Urinary bladder (tissue), 4 donors: Measurements from ENCODE around the gene BMP8B. TPM values are rescaled to one million over a fixed set of nuclear protein-coding genes. Genes with fewer than 3 reads are reported as not detected.
"Not testable (repeated sequence)": the region's sequence is repeated elsewhere in the genome, so short reads cannot be mapped to it uniquely, and the experiment has no call there.

Experiments used
- DNase-seq: peaks from one replicate; pipeline ENCODE4 v3.0.0-alpha.2; 2015; ENCODE audit errors: extremely low spot score
- H3K27ac ChIP-seq: one replicate; pipeline ENCODE4 v1.5.1; 2013; ENCODE audit warnings: low read depth, mild to moderate bottlenecking, moderate library complexity
- H3K36me3 ChIP-seq: one replicate; pipeline ENCODE4 v1.6.1; 2013; ENCODE audit warnings: mild to moderate bottlenecking, moderate library complexity; ENCODE audit not compliant: insufficient read depth
- H3K4me1 ChIP-seq: one replicate; pipeline ENCODE4 v1.6.1; 2013; ENCODE audit warnings: mild to moderate bottlenecking, moderate library complexity; ENCODE audit not compliant: insufficient read depth
- H3K4me3 ChIP-seq: one replicate; pipeline ENCODE4 v1.5.1; 2013; ENCODE audit warnings: low read depth, low read length
- WGBS: extraction: QIAGEN DNeasy Blood & Tissue Kit; methylation state at CpG from one replicate; pipeline ENCODE4 v1.1.7; 2013; 5-methylcytosine and 5-hydroxymethylcytosine counted together
- polyA plus RNA-seq: library from polyadenylated mRNA; stranded (reverse); fragments of 200-250 nt; gene quantifications from one replicate; pipeline ENCODE4 v1.2.3, GENCODE V29; 2013
- total RNA-seq: library from RNA; depleted of rRNA; stranded (reverse); fragments of >200 nt; gene quantifications from one replicate; pipeline ENCODE4 v1.2.3, GENCODE V29; 2014
- donor health status: healthy with polysubstance abuse.
- donor health status: healthy.

BMP8B gene
- total and polyA plus RNA-seq, 2 donors, result 1.5 to 1.6 TPM

DNA sequence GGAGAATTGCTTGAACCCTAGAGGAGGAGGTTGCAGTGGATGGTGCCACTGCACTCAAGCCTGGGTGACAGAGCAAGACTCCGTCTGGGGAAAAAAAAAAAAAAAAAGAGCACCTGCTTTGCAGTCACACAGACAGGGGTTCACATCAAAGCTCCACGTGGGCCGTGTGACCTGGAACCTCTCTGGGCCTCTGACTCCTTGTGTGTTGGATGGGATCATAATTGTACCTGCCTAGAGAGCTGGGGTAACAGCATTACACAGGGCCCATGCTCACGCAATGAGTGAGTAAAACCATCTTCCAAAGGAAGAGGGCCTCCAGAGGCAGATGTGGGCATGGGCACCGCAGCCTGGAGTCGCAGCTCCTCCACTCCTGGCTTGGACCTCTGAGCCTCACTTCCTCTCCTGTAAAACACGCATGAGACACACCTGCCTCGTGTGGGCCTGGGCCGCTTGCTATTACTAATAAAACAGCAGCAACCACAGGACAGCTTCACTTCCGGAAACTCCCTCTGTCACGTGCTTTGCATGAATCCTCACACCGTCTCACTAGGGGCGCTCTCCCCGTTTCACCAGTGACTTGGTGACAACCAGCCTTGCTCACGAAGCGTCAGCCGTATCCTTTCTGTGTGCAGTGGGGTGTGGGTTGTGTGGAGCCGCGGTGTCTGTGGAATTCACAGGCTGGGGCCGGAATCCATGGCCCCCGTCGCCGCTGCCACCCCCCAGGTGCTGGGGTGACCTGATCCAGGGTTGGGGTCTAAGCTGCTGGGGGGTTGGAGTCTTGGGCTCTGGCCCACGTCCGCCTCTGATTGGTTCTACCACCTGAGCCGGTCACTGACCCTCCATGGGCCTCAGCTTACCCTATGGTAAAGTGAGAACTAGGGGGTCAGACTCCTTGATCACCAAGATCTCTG, 10.4 kb upstream of the BMP8B start:
- H3K4me1 ChIP-seq, H3K36me3 ChIP-seq, H3K27ac ChIP-seq, DNase-seq, H3K4me3 ChIP-seq: not testable (repeated sequence)
- WGBS, result 47% methylated on average over 23 of the region's 26 CpGs

DNA sequence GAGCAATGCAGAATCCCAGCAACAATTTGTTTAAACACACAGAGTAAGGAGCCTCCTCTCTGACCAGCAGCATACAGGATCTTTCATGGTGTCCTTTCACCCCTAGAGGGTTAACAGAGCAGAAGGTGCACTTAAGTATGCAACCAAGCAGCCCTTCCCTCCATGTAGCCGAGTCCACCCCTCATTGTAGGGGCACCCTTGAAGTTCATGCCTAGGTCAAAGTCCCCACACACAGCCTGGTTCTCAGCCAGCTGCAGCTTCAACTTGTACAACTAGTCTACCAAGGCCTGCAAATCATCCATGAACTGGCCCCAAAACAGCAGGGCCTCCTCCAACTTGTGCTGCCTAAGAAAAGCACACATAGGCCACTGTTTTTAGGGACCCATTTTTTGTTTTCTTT, 7.0 kb upstream of the BMP8B start:
- H3K4me3 ChIP-seq, result no peak overlapping the region
- 37% methylated on average over 1 of the region's 1 CpG for WGBS
- H3K4me1 ChIP-seq, result no peaks in the 10 kb centered on the region
- H3K27ac ChIP-seq, result no peak overlapping the region
- H3K36me3 ChIP-seq, result no peaks in the 10 kb centered on the region
- no peak for DNase-seq

DNA sequence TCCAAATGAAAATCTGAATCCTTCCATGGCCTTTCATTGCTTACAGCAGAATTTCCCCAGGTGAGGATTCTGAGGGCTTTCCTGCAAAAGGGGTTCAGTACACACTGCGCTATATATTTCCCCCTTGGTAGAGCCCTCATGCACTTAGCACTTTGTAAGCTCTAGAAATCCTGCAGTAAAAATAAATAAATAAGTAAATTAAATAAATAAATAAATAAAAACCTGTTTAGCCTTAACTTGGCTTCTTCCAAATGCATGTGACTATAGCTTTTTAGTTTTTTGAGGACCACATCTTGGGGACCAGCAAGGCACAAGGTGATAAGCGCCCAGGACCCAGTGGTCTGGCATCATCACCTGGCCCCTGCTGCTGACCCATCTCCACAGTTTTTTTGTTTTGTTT, 3.2 kb upstream of the BMP8B start:
- DNase-seq, result no peak
- no peak overlapping the region for H3K4me3 ChIP-seq
- H3K4me1 ChIP-seq, result no peaks in the 10 kb centered on the region
- H3K36me3 ChIP-seq, result no peaks in the 10 kb centered on the region
- H3K27ac ChIP-seq, result no peak overlapping the region
- 95% methylated on average over 2 of the region's 2 CpGs for WGBS

DNA sequence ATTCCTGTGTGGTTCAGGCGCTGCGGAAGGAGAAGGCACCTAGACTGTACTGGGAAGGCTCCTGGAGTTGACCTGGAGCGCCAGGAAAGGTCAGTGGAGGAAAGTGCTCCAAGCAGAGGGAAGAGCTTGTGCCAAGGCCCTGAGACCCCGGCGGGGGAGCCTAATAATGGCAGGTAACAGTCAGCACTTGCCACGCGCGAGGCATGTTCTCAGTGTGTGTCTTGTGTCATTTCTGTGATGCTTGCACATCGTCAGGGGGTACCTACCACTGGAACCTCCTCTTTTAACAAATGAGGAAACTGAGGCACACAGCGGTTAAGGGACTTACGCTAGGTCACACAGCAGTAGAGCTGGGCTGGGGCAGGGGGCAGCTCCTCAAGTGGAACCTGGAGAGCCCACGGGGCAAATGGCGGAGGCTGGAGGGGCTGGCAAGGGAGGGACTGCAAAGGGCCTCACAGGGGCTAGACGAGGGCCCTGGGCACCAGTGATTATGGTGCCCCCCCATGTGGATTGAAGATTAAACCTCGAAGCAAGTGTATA, 976 bp upstream of the BMP8B start:
- WGBS, result 45% methylated on average over 15 of the region's 15 CpGs
- DNase-seq, result no peak
- Histone ChIP-seq H3K27ac (no peak overlapping the region), H3K36me3 (no peaks in the 10 kb centered on the region), H3K4me3 (no peak overlapping the region), H3K4me1 (no peaks in the 10 kb centered on the region)

DNA sequence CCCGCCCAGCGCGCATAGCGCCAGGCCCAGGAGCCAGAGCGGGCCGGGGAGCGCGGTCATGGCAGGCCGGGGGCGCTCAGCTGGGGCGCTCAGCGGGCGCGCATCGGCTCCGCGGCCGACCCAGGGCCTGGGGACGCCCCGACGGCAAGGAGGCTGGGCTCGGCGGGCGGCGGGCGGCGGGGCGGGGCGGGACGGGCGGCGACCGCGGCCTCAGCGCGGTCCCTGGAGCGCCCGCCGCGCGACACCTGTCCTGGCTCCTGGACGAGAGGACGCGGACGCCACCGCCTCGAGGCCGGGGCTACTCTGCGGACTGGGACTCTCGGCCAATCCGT, 273 bp downstream of the BMP8B start:
- 3% methylated on average over 49 of the region's 51 CpGs for WGBS
- DNase-seq, result no peak
- no peak overlapping the region for H3K27ac ChIP-seq

DNA sequence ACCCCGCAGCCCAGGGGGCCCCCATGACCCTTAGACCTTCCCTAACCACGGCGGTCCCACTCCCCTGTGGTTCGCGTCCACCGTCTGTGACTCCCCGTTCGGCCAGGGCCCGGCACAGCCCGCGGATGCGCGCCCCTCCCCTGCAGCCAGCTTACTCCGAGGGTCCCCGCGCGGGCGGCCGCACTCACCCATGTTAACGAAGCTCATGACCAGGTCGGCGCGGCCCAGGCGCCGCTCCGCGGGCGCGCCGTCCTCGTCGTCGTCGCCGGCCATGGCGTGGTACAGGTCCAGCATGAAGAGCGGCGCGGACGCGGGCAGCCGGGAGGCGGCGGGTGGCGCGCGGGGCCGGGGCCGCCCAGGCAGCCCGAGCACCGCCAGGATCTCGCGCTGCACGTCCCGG, 701 bp downstream of the BMP8B start:
- DNase-seq, H3K27ac ChIP-seq, H3K4me1 ChIP-seq, H3K36me3 ChIP-seq: not testable (repeated sequence)
- 4% methylated on average over 46 of the region's 55 CpGs for WGBS
- peak overlapping the region; percentile 62 for H3K4me3 ChIP-seq

More for the DNA sequence above, 273 bp downstream of the BMP8B start:
- Histone ChIP-seq H3K4me3 (peak overlapping the region; percentile 62), H3K4me1 (no peaks in the 10 kb centered on the region), H3K36me3 (no peaks in the 10 kb centered on the region)

DNA sequence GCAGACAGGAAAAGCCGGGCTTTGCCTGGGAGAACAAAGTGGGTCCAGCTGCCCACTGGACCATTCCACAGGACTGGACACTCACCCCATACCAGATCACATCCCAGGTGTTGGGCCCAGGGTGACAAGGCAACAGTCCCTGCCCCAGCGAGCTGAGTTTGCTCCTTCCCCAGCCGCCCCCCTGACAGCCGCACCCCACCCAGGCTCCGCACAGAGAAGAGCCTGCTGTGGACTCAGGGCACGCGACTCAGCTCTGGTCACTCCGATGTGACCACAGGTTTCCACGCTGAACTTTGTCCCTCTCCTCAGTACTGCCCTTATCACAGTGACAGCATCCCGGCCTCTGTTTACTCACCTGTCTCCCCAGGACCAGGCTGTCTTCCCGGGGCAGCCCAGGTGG, 1.2 kb downstream of the BMP8B start:
- Histone ChIP-seq H3K27ac (no peak overlapping the region), H3K4me1 (no peaks in the 10 kb centered on the region), H3K36me3 (no peaks in the 10 kb centered on the region), H3K4me3 (no peak overlapping the region)
- 63% methylated on average over 11 of the region's 11 CpGs for WGBS
- no peak for DNase-seq

DNA sequence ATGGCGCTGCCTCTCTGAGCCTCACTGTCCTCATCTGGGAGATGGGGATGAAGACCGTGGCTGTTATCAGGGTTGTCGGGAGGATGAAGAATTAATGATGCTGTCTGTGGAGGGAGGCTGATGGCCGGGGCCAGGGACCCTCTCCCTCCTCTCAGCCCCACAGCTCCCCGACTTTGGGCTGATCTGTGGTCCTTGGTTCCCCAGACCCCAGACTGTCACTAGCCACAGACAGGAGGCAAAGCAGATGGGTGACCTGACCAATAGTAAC, 1.6 kb downstream of the BMP8B start:
- not testable (repeated sequence) for H3K4me3 ChIP-seq, H3K27ac ChIP-seq, DNase-seq, H3K4me1 ChIP-seq, H3K36me3 ChIP-seq
- 94% methylated on average over 4 of the region's 5 CpGs for WGBS

DNA sequence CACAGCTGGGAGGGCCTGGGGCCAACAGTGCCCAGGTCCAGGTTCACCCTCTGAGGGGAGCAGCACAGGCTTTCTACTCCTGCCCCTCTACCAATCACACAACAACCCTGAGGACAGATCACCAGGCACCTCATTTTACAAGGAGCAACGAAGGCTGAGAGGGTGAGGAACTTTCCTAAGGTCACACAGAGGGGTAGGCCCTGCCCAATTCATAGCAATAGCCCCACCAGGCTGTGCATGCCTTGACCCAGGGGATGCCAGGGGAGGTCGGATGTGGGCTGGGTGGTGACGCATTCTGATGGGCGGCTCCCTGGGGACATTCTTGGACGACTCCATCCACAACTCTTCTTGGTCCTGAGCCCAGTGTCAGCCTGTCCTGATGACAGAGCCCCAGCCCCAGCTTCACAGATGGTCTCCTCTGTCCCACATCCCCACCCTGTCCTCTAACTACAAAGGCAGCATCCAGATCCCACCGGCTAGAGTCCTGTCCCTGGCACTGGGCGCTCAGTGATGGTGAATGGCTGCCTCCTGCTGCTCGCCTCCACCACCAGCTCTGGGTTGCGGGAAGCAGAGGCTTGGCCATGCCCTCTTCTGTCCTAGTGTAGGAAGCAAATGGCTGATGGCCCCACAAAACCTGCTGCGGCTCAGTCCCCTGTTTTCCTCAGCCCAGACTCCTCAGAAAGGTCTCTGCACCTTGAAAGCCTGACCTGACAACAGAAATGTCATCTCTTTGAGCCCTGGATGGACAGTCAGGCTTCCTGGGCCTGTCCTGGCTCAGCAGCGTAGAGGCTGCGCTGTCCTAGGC, 2.2 kb downstream of the BMP8B start:
- WGBS, result 87% methylated on average over 10 of the region's 12 CpGs
- not testable (repeated sequence) for H3K4me1 ChIP-seq, DNase-seq, H3K4me3 ChIP-seq, H3K36me3 ChIP-seq, H3K27ac ChIP-seq

DNA sequence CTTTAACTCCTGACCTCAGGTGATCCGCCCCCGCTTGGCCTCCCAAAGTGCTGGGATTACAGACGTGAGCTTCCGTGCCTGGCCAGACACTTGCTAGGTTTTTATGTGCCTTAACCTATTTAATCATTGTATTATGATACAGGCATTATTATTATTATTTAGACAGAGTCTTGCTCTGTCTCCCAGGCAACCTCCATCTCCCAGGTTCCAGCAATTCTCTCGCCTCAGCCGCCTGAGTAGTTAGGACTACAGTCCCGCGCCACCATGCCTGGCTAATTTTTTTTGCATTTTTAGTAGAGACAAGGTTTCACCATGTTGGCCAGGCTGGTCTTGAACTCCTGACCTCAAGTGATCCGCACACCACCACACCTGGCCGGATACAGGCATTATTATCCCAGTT, 6.0 kb downstream of the BMP8B start:
- WGBS, result 85% methylated on average over 10 of the region's 10 CpGs
- H3K4me1 ChIP-seq, DNase-seq, H3K4me3 ChIP-seq, H3K36me3 ChIP-seq, H3K27ac ChIP-seq: not testable (repeated sequence)

DNA sequence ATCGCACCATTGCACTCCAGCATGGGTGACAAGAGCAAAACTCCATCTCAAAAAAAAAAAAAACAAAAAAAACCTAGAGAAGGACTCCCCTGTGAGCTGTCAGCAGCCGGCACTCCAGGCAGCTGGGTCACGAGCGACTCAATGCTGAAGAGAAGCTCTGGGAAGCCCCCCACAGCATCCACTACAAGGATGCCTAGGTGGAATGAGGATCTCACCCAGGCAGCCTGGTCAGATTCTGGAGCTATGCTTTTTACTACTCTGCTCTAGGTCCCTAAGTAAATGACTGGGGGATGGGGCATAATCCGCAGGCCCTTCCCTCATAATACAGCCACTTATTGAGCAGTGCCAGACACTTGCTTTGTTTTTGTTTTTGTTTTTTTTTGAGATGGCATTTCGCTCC, 6.6 kb downstream of the BMP8B start:
- 77% methylated on average over 6 of the region's 6 CpGs for WGBS
- DNase-seq, result no peak
- H3K4me1 ChIP-seq, result no peaks in the 10 kb centered on the region
- no peak overlapping the region for H3K4me3 ChIP-seq
- H3K36me3 ChIP-seq, result no peaks in the 10 kb centered on the region
- H3K27ac ChIP-seq, result no peak overlapping the region

DNA sequence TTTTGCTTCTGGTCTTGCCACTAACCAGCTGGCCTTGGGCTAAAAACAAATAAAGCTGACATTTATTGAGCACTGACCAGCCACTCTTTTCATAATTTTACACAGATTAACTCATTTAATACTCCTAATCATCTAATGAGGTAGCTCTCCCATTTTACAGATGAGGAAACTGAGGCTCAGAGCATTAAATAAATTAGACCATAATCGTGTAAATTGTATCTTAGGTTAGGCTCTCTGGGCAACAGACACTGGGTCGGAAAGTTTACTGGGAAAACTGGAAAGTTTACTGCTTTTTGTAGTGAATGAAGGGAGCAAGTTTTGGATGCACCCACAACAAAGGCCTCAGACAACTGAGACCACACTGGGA, 7.3 kb downstream of the BMP8B start:
- WGBS, result 85% methylated on average over 2 of the region's 2 CpGs

DNA sequence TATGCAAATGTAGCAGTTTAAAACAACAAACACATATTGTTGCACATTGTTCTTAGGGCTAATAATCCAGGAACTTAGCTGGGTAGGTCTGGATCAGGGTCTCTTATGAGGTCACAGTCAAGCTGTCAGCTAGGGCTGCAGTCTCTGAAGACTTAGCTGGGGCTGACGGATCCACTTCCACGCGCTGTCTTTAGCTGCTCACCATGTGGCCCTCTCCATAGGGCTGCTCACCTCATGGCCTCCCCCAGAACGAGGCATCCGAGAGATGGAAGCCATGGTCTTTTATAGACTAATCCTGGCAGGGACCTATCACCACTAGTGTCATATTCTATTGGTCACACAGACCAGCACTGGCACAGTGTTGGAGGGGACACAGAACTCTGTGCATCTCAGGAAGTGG, 8.8 kb downstream of the BMP8B start:
- DNase-seq, result no peak
- H3K4me1 ChIP-seq, result no peaks in the 10 kb centered on the region
- H3K4me3 ChIP-seq, result no peak overlapping the region
- no peaks in the 10 kb centered on the region for H3K36me3 ChIP-seq
- no peak overlapping the region for H3K27ac ChIP-seq
- 84% methylated on average over 5 of the region's 5 CpGs for WGBS

More for the DNA sequence above, 7.3 kb downstream of the BMP8B start:
- H3K36me3 ChIP-seq, result no peaks in the 10 kb centered on the region
- H3K4me3 ChIP-seq, result no peak overlapping the region
- DNase-seq, result no peak
- H3K27ac ChIP-seq, result no peak overlapping the region
- no peaks in the 10 kb centered on the region for H3K4me1 ChIP-seq

DNA sequence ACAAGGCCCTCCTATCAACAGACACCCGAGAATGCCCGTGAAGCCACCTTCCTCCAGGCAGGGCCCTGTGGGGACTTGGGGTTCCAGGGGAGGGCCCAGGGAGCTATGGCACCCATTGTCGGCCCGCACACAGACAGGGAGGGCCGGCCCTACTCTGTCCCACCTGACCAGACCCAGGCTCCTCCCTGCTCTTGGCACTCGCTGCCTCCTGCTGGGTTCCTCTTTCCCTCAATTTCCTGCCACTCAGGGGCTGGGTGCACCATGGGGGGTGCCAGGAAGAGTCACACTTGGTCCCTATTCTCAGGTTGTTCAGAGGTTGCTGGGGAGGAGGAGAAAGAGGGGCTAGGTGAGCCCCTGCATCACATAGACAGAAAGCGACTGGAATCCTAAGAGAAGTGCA, 9.5 kb downstream of the BMP8B start:
- Histone ChIP-seq H3K4me3 (no peak overlapping the region), H3K36me3 (no peaks in the 10 kb centered on the region), H3K4me1 (no peaks in the 10 kb centered on the region), H3K27ac (no peak overlapping the region)
- DNase-seq, result no peak
- WGBS, result 87% methylated on average over 6 of the region's 7 CpGs
